HG03565 (cell line): Measurements from ENCODE around the gene SPTBN1.

Source experiments
- ATAC-seq: cut with Tn5 transposase; IDR thresholded peaks from one replicate; pipeline ENCODE4 v1.9.1; 2021; ENCODE audit warnings: mild to moderate bottlenecking, moderate library complexity; ENCODE audit not compliant: unreplicated experiment

SPTBN1 gene

DNA sequence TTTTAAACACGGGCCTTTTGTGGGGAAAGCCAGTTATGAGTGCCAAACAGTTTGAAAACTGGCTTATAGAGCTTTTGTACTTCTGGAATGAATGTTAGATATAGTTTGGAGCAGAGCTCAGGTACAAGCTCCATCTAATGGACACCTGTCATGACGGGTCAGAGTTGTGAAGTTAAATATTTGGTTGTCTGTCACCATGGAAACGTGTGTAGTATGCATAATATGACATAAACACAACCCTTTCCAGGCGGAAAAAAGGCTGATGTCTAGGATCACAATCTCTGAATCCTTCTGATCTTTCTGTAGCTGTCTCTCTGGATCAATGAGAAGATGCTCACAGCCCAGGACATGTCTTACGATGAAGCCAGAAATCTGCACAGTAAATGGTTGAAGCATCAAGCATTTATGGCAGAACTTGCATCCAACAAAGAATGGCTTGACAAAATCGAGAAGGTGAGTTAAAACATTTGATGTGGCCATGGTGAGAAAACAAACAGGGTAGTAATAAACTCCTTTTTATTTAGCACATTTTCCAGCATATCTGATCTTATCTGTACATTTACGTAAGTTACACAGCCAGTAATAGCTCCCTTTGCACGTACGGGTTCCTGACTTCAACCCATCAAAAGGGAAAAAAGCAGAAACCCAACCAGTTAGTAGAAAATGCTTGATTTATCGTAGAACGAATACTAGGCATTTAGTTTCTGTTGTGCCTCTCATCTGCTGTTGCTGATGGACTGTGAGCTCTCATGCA is 186.7 kb downstream of the SPTBN1 start:
- no peak for ATAC-seq

DNA sequence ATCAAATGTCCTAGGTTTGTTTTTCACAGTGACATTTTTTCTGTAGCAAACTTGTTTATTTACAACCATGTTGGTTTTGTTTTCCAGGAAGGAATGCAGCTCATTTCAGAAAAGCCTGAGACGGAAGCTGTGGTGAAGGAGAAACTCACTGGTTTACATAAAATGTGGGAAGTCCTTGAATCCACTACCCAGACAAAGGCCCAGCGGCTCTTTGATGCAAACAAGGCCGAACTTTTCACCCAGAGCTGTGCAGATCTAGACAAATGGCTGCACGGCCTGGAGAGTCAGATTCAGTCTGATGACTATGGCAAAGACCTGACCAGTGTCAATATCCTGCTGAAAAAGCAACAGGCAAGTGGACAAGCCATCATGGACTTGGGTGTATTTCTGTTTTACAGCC is 188.1 kb downstream of the SPTBN1 start:
- ATAC-seq = no peak

DNA sequence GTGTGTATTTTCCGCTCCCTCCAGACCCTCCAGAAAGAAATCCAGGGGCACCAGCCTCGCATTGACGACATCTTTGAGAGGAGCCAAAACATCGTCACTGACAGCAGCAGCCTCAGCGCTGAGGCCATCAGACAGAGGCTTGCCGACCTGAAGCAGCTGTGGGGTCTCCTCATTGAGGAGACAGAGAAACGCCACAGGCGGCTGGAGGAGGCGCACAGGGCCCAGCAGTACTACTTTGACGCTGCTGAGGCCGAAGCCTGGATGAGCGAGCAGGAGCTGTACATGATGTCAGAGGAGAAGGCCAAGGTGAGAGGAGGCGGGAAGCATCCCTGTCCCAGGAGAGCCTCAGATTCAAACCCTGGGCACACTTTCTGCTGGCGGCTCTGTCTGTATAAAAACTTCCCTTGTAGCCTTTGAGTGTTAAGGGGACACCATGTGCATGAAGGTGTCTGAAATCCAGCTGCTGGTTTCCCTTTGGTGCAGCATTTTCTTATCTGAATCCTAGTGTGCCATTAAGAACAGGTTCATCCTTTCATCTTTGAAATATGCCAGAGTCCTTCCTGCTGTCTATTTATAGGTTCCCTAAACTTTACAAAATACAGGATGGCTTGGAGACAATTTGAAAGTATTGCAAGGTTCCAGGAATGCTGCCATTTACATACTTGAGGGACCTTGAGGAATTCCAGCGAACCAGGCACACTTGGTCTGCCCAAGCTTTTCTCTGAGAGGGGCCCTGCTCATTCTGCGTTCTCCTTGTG is 190.2 kb downstream of the SPTBN1 start:
- no peak for ATAC-seq

DNA sequence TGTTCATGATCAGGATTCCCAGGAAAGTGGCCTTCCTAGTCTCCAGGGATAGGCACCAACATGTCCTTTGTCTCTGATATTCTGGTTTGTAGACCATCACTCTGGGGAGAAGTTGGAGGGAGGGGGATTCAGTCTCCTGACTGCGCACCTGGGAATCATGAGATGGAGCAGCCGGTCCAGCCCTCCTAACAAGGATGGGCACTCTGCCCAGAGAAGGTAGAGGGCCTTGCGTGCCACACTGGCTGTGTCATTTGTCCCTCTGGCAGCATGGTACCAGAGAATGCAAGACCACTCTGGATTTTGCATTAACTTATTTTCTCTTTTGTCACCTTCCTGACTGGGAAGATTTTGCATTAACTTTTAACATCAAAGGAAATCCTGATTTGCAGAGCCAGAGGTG is 192.1 kb downstream of the SPTBN1 start:
- no peak for ATAC-seq

DNA sequence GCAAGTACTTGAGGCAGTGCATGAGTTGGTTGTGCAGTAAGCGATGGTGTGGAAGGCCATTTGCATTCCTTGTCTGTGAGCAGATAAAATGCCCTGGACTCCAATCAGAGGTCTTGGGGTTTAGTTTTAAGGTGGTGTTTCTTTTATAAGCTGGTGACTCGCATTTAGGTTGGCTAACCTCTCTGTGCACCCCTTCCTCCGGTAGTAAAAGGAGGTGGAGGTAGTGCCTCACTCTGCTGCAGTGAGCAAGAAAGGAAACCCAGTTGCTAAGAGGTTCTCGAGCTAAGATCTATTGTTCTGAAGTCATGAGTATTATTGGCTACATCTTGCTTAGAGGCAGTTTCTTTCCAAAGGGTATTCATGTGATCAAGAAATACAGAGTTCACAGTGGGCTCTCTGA is 193.1 kb downstream of the SPTBN1 start:
- ATAC-seq = no peak

DNA sequence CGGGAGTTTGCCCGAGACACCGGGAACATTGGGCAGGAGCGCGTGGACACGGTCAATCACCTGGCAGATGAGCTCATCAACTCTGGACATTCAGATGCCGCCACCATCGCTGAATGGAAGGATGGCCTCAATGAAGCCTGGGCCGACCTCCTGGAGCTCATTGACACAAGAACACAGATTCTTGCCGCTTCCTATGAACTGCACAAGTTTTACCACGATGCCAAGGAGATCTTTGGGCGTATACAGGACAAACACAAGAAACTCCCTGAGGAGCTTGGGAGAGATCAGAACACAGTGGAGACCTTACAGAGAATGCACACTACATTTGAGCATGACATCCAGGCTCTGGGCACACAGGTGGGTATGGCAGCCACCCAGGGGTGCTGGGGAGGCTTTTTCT is 193.5 kb downstream of the SPTBN1 start:
- no peak for ATAC-seq

DNA sequence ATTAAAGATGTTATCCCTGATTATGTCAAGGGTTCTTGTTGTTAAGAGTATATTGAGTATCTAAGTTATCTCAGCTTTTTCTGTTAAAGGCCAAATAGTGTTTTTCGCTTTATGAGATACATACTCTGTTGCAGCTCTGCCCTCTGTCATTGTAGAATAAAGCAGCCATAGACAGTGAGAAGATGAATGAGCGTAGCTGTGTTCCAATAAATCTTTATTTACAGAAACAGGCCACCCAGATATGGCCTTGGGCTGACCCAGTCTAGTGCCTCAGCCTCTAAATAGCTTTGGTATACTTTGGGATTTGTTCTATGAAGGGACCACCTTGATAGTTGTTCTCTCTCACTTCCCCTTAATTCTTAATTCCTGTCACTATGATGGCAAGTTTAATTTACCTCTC is 194.5 kb downstream of the SPTBN1 start:
- no peak for ATAC-seq

DNA sequence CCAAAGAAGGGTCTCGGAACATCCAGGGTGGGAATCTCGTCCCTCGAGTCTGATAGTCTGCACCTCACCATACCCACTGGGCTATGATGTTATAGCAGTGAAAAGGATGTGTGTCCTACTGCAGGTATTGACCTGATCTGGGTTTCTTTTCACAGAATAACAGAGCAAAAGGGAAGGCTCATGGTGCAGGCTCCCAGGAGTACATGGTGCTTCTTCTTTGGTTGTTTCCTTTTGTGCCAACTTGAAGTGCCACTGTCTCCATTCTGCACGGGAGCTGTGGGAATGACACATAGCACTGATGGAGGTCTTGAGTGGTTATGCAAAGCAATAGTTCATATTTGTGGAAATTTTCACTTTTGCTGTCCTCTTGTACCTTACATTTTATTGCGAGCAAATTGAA is 195.2 kb downstream of the SPTBN1 start:
- no peak for ATAC-seq

DNA sequence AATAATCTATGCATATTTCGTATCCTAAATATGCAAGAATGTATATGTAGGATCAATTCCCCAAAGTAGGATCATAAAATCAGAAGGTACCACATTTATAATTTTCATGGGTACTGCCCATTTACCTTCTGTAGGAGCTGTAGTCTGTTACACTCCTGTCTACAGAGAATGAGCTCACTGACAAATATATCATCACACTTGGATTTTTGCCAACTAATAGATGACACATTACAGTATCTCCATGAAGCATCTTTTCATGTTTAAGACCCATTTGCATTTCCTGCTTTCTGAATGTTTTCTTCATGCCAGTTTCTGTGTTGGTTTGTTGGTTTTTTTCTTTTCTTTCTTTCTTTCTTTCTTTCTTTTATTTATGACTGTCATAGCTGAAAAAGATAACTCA is 196.4 kb downstream of the SPTBN1 start:
- ATAC-seq = peak; percentile 78

DNA sequence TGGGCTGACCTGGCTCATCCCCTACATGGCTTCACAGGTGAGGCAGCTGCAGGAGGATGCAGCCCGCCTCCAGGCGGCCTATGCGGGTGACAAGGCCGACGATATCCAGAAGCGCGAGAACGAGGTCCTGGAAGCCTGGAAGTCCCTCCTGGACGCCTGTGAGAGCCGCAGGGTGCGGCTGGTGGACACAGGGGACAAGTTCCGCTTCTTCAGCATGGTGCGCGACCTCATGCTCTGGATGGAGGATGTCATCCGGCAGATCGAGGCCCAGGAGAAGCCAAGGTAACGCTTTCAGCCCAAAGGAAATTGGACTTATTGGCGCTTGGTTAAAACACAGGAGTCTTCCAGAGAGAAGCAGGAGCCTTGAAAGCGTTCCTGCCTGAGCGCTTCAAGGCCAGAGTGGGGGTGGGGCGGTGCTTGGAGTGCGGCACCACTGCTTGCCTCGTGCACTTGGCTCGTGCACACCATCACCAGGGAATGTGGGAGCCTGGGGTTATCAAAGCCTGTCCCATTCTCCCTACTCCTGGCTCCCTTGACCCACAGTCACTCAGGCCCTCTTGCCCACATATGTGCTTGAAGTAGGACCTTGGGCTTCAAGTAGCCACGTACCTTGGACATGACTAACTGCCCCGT is 197.6 kb downstream of the SPTBN1 start:
- ATAC-seq = no peak

DNA sequence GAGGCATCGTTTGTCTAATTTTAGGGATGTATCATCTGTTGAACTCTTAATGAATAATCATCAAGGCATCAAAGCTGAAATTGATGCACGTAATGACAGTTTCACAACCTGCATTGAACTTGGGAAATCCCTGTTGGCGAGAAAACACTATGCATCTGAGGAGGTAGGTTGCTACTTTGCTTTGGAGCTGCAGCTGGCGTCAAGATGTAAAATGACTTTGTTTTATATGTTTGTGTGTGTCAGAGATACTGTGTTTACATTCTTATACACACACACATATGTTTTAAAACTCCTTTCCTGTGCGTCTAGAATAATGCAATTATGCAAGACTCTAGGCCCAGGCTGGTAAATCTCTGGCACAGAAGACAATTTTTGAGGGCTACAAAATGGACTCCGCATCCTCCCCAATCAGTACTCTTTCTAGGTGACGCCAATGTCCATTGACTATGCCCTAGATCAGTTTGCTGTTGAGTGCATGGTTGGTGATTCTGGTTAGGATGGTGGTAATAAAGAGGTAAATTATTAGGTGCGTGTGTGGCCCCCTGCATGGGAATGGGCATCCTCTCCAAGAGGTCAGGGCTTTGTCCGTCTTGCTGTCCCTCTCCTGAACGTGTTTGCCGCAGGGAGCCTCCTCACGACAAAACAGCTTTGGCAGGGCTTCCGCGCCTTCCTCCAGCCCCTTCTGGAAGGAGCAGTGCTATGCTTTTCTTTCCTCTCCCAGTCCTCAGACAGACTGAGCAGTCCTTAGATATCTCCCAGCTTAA is 199.1 kb downstream of the SPTBN1 start:
- no peak for ATAC-seq

DNA sequence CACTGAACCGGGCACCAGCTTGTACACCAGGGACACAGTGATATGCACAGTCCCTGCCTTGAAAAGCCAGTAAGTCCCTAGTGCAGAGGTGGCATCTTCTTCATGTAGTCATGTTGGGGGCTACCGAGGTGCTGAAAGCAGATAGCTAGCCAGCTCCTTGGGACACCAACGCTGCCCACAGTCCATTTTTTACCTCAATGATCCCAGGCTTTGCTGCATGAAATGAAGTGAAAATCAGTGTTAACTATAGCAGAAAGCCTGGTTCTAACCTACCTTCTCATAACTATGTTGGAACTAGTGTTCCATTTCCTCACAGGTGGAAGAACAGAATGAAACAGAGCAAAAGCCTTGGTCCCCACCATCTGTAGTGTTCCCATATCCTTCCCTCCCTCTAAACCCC is 200.7 kb downstream of the SPTBN1 start:
- ATAC-seq = no peak

DNA sequence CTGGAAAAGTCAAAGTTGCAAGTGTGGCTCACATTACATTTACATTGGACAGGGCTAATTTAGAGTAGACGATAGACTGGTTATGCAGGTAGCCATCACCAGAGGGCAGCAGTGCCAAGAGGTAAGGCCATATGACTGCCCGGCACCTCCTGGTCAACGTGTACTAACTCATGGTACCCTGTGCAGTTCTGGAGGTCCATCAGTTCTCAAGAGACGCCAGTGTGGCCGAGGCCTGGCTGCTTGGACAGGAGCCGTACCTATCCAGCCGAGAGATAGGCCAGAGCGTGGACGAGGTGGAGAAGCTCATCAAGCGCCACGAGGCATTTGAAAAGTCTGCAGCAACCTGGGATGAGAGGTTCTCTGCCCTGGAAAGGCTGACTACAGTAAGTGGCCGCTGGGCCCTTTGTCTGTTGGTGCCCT is 201.5 kb downstream of the SPTBN1 start:
- peak; percentile 54 for ATAC-seq

DNA sequence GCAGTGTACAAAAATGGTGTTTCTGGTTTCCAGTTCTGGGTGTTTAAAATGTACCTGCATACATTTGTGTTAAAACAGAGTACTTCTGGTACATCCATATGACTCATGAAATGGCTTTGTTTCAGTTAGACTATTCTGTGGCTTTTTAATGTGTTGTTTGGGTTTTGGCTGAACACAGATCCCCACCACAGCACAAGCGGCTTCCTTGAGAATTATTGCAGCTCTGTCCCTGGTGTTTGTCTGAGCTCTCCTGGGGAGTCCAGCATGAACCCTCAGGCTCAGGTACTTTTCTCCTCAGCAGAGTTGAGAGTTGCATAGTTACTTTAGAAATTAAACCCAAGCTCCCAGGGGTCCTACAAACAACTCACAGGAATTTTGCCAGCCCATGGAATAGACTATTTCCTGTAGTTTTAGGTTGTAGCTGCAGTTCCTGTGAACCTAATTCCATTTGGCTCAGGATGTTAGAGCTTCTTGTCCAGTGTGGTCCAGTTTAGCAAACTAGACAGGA is 202.5 kb downstream of the SPTBN1 start:
- ATAC-seq = no peak

DNA sequence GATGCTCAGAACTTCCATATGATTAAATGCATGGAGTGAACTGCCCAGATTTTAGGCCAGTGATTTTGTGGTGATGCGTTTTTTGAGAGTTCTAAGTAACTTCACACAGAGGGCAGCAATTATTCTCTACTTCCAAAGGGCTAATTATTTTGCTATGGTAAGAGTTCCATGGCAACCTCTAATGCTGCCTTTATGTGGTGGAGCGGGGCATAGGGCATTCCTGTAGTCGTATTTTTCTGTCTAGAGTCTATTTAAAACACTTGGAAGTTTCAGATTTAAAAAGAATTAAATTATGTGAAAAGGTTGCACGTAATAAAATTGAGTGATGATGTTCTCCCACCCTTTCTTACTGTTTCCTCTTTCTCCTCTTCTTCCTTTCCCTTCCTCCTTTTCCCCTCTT is 203.4 kb downstream of the SPTBN1 start:
- no peak for ATAC-seq

DNA sequence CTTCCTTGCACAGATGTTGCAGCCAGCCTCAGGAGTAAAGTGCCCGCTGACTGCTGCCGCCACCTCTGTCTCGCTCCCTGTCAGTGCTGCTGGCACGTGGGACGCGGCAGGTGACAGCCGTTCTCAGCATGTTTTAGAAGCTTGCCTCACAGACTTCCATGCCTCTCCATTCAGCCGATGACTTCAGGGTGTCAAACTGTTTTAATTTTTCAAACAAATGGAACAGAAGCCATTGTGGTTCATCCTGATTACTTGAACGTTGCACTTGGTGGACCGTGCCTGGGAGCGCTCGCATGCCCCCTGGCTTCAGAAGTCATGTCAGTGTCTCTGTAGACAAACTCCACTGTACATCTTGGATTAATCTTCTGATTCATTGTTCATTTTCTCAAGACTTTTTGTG is 204.6 kb downstream of the SPTBN1 start:
- ATAC-seq = no peak

DNA sequence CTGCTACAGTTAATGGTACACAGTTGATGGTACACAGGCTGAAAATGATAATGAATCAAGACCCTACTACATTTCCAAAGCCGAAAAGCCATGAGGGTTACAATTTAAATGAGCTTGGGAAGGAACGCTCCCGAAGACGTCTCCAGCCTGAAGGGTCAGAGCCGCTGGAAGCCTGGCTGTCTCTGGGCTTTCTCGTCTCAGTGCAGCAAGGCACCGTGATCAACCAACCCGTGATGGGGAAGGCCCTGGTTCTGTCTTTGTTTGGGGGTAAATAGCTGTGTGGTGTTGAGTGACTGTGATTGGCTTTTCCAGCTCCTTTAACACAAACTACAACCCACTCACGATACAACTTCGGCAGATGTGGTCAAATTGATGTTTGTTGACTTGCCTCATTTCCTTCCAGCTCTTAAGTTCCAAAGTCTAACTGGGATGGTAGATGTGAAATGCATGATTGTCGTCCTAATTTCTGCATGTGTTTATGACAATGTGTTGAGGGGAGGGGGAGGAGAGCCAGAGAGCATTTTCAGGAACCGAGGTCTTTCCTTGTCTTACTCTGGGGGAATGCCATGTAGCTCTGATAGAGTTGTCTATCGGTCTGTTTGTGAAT is 207.4 kb downstream of the SPTBN1 start:
- no peak for ATAC-seq

DNA sequence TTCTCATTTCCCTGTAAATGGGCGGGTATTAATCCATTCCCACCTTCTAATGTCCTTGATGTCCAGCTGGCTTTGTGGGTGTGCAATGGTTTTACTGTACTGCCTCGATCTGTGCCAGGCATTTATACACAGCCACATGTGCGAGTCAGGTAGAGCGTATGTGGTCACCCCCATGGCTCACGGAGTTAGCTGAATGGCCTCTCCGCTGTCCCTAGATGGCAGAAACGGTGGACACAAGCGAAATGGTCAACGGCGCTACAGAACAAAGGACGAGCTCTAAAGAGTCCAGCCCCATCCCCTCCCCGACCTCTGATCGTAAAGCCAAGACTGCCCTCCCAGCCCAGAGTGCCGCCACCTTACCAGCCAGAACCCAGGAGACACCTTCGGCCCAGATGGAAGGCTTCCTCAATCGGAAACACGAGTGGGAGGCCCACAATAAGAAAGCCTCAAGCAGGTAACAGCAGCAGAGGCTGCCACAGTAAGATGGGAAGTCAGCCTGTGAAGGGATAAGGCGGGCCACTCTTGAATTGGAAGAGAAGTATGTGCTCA is 208.2 kb downstream of the SPTBN1 start:
- no peak for ATAC-seq

DNA sequence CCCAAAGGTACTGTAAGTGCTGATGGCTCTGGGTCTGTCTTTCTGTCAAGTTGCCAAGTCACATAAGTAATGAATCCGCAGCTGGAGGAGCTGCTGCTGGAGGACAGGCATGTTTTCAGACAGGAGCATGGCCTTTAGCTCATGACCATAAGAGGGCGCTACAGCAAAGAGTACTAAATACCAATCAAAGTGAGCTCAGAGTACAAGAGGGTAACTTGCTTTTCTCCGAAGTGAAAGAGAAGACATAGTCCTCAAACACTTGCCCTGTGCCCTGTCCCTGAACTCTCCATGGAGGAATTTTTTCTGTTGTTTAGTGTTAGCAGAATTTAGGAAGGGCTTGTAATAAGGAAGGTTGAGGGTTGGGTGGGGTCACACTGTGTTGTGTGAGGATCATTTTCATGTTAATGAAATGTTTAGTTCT is 209.3 kb downstream of the SPTBN1 start:
- ATAC-seq = no peak

DNA sequence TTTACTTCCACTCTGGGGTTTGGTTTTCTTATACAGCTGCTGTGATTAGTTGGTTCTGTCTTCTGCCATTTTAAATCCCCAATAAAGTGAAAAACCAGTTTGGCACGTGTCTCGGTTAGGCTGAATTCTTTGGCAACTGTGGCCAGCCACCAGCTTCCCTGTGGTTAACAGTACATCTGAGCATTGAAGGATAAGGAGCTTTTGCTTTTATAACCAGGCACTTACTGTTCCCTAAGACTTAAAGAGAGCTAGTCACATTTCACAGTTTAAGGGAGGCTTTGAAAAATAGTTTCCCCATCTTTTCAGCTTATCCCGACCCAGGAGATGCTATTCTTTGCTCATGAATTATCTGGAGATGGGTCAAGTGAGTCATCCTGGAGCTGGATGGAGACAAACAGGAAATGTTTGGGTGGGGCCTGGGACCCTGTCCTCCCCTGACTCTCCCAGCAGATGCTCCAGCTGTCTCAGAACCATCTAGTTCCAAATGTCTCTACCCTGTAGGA is 210.1 kb downstream of the SPTBN1 start:
- no peak for ATAC-seq
